GM04504 (cell line): ENCODE measurements around the gene FANCM.
"Not testable (repeated sequence)": the region's sequence is repeated elsewhere in the genome, so short reads cannot be mapped to it uniquely, and the experiment has no call there.

Experiments used
- DNase-seq: peaks from one replicate; pipeline ENCODE4 v3.0.0-alpha.2; 2012; ENCODE audit warnings: low read depth

FANCM gene

GRCh38 chr14:45140661-45141187 is 5.0 kb downstream of the FANCM start:
- DNase-seq, result no peak

- DNase-seq, result not testable (repeated sequence)
Measured at GRCh38 chr14:45142083-45142482, 6.4 kb downstream of the FANCM start.

- no peak for DNase-seq
Measured at GRCh38 chr14:45144658-45145057, 8.9 kb downstream of the FANCM start.

GRCh38 chr14:45145214-45145613 is 9.5 kb downstream of the FANCM start:
- DNase-seq, result no peak

- DNase-seq, result no peak
Measured at GRCh38 chr14:45149602-45150001, 13.9 kb downstream of the FANCM start.

- DNase-seq, result no peak
Measured at GRCh38 chr14:45150386-45150890, 14.7 kb downstream of the FANCM start.

- no peak for DNase-seq
Measured at GRCh38 chr14:45156067-45156466, 20.3 kb downstream of the FANCM start.

GRCh38 chr14:45169906-45170305 is 34.2 kb downstream of the FANCM start:
- no peak for DNase-seq

- peak; percentile 46 for DNase-seq
Measured at GRCh38 chr14:45177076-45177475, 41.3 kb downstream of the FANCM start.

GRCh38 chr14:45181329-45181728 is 45.6 kb downstream of the FANCM start:
- no peak for DNase-seq

GRCh38 chr14:45181806-45182205 is 46.1 kb downstream of the FANCM start:
- no peak for DNase-seq

- DNase-seq, result peak; percentile 13
Measured at GRCh38 chr14:45185100-45185814, 49.5 kb downstream of the FANCM start.

- DNase-seq, result no peak
Measured at GRCh38 chr14:45194964-45195363, 59.2 kb downstream of the FANCM start.

- DNase-seq, result no peak
Measured at GRCh38 chr14:45198551-45198950, 62.8 kb downstream of the FANCM start.

GRCh38 chr14:45199230-45199629 is 63.5 kb downstream of the FANCM start:
- DNase-seq, result peak; percentile 17

- no peak for DNase-seq
Measured at GRCh38 chr14:45201905-45202304, 66.2 kb downstream of the FANCM start.

- no peak for DNase-seq
Measured at GRCh38 chr14:45204241-45204640, 68.5 kb downstream of the FANCM start.

GRCh38 chr14:45210159-45210558 is 74.4 kb downstream of the FANCM start:
- DNase-seq, result no peak

GRCh38 chr14:45211295-45211694 is 75.6 kb downstream of the FANCM start:
- no peak for DNase-seq

- DNase-seq, result no peak
Measured at GRCh38 chr14:45212231-45212630, 76.5 kb downstream of the FANCM start.

GRCh38 chr14:45213716-45214115 is 78.0 kb downstream of the FANCM start:
- DNase-seq, result not testable (repeated sequence)

- not testable (repeated sequence) for DNase-seq
Measured at GRCh38 chr14:45214341-45214740, 78.6 kb downstream of the FANCM start.

- no peak for DNase-seq
Measured at GRCh38 chr14:45222485-45223262, 86.9 kb downstream of the FANCM start.
